Measurements from ENCODE around the gene ASGR2.
"Not testable (repeated sequence)": the region's sequence is repeated elsewhere in the genome, so short reads cannot be mapped to it uniquely, and the experiment has no call there.

Gene ASGR2

GRCh38 chr17:7123844-7124243 lies 9.2 kb upstream of the ASGR2 start:
- DNase-seq, result no peak

DNA sequence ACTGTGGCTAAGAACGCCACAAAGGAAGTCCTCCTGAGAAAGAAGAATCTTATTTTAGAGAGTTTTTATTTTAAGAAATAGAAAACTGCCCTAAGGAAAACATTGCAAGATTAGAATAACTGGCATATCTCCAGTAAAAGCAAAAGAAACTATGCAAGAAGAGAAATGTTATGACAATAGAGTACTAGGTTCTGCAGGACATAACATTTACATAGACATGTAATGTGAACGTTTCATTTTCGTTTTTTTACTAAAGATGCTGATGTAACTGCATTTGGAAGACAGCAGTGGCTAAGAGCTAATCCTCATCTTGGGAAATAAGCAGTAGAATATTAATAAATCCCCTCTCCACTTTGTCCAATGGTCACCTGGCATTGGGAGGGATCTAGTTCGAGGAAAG lies 7.8 kb upstream of the ASGR2 start:
- DNase-seq, result no peak

DNA sequence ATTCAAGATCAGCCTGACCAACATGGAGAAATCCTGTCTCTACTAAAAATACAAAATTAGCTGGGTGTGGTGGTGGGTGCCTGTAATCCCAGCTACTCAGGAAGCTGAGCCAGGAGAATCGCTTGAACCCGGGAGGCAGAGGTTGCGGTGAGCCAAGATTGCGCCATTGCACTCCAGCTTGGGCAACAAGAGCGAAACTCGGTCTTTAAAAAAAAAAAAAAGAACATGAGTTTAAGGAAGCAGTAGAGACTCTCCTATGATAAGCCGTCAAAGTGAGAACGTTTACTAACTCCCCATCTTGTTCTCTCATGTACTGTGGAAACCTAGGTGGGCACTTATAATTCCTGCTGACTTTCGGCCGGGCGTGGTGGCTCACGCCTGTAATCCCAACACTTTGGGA lies 6.0 kb upstream of the ASGR2 start:
- not testable (repeated sequence) for DNase-seq

DNA sequence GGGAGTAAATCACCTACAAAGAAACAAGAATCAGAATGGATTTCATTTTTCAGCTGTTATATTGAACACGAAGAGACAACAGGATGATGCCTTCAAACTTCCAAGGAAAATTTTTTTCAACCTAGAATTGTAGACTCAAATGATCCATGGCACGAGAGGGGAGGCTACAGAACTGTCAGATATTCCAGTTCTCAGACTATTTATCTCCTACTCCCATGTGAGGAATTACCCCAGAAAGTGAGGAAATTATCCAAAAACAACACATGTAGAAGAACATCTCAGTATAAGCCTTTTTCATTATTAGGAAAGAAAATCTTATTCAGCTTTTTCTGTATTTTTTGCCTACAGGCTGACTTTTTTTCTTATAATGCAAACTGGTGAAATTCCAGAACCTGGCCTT lies 5.5 kb upstream of the ASGR2 start:
- no peak for DNase-seq

DNA sequence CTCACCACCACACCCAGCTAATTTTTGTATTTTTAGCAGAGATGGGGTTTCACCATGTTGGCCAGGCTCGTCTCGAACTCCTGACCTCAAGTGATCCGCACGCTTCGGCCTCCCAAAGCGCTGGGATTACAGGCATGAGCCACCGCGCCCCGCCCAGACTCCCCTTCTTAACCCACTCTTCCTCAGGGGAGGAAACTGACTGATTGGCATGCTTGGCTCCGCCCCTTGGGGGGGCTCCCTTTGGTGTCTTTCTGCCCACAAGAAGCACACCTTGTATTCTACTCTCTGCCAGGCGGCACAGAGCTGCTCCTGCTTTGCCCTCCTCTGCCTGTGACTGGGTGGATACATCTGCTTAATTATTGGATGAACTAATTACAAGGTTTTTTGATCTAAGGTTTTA lies 4.7 kb upstream of the ASGR2 start:
- no peak for DNase-seq

DNA sequence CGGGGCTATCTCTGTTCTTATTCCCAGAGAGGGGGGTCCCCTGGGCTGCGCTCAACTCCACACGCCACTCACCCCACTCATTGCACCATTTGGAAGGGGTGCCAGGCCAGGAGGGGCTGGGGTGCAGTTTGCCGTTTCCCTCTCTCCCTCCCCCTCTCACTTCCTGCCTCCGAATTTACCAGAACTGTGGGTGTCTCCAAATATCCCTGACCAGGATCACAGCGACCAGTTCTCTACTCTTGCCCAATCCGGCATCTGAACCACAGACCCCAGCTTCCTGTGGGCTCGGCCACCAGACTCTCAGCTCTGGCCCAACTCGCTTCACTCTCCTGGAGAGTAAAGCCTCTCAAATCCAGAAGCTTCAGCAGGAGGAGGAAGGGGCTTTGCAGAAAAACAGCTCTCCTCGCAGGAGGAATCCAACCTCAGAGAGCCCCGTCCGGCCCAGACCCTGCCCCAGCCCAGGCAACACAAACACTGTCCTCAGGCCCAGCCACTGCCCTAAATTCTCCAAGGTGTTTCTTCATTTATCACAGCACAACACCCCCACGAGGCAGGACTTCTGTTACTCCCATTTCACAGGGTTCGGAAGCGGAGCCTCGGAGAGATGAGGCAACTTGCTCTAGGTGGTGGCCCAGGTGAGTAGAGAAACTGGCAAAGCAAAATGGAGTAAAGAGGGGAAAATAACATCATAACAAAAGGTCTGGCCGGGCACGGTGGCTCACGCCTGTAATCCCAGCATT lies 423 bp upstream of the ASGR2 start:
- no peak for DNase-seq

DNA sequence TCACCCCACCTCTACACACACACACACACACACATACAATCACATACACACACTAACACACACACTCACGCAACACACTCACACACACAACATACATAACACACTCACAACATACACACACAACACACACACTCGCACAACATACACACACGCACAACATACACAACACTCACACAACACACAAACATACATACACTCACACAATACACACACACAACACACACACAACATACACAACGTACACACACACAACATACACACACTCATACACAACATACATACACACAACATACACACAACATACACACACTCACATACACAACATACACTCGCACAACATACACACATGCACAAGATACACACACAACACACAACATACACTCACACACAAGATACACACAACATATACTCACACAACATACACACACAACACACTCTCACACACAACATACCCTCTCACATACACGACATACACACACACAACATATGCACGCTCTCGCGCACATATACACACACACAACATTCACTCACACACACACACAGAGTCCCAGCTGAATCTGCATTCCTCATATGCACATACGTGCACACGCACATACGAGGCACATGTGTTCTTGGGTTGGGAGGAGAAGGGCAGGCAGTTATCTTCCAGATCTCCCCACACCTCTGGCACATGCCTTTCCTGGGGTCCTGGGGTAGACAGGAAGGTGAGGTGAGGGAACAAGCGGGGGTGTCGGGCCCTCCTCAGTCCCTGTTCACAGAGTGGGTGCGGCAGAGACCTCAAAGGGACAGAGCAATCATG lies 1.1 kb downstream of the ASGR2 start:
- DNase-seq, result no peak

GRCh38 chr17:7112510-7113108 lies 2.0 kb downstream of the ASGR2 start:
- no peak for DNase-seq

DNA sequence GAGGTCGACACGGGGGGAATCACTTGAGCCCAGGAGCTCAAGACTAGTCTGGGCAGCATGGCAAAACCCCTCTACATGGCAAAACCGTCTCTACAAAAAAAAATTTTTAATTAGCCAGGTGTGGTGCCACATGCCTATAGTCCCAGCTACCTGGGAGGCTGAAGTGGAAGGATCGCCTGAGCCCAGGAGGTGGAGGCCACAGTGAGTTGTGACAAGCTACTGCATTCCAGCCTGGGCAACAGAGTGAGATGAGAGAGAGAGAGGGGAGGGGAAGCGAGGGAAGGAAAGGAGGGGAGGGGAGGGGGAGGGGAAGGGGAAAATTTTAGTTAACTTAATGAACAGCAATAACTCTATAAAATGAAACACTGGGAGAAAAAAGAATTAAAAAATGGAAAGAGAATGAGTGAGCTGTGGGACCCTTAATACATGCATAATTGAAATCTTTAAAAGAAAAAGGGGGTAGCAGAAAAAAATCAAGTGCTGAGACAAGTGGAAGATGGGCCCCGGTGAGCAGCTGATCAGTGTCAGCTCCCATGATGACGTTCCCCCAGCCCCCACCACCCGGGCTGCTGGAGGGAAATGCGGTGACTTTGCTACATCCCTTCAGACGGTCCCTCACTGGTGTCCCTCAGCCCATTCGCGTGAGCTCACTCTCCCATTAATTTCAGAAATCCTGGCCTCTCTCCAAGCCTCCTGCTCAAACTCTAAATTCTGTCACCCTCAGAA lies 2.7 kb downstream of the ASGR2 start:
- no peak for DNase-seq

- no peak for DNase-seq
Observed at GRCh38 chr17:7110617-7111306, 3.9 kb downstream of the ASGR2 start.

DNA sequence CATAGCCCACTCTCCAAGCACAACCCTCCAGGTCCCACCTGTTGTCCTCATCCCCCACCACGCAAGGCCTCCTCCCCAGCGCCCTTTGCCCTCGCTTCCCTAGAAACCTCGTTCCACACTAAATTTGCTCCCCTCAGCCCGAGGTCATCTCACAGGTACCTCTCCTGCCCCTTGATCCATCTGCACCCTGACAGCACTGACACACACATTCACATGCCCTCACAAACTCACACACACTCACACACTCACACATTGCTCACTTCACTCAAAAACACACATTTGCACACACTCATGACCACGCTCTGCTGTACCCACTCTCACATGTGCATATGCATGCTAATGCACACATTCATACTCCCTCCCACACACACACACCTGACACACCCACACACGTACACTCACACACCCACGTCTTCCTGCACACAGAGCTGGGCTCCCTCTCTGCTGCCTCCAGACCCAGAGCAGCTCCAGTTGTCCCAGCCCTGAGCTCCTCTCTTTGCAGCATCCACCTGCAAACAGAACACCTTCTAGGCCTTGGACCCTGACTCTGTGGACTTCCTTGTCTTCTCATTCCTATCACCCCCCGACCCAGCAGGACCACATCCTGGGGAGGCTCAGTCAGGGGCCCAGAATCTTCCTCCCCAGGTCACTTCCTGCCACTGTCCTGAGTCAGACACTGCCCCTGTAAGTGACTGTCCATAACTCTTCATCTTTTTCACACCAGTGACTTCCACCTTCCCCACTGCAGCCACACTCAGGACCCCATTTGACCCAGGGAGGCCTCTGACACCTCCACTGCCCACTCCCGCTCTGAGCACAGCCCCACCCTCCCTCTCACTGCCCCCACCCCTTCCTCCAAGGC lies 4.9 kb downstream of the ASGR2 start:
- DNase-seq, result no peak

GRCh38 chr17:7108981-7109380 lies 5.6 kb downstream of the ASGR2 start:
- DNase-seq, result no peak

DNA sequence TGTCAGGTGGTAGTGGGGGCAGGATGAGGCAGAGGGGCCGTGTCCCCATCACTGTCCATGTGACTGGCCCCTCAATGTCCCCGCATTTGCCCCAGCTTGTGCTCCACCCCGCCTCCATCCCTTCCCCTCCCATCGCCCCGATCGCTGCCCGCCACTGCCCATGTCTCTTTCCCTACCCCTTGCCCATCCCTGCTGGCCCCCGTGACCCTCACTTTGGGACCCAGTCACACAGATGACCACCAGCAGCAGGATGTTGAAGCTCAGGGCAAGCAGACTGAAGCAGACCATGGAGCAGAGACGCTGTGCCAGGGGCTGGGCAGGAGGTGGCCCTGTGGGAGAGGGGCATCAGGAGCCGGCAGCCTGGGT lies 6.1 kb downstream of the ASGR2 start:
- no peak for DNase-seq

- DNase-seq, result no peak
Observed at GRCh38 chr17:7107795-7108559, 6.6 kb downstream of the ASGR2 start.

GRCh38 chr17:7107012-7107754 lies 7.4 kb downstream of the ASGR2 start:
- no peak for DNase-seq

- no peak for DNase-seq
Observed at GRCh38 chr17:7102421-7102820, 12.2 kb downstream of the ASGR2 start.

GRCh38 chr17:7101531-7101930 lies 13.1 kb downstream of the ASGR2 start:
- no peak for DNase-seq

- DNase-seq, result not testable (repeated sequence)
Observed at GRCh38 chr17:7100641-7101379, 13.8 kb downstream of the ASGR2 start.

- DNase-seq, result no peak
Observed at GRCh38 chr17:7098802-7099459, 15.7 kb downstream of the ASGR2 start.

Data from cortex of kidney (tissue), 1 donor.